Renal pelvis (tissue), 12 donors: ENCODE data around the gene ADRA2B. TPM values are rescaled to one million over a fixed set of nuclear protein-coding genes. Genes with fewer than 3 reads are reported as not detected.
A peak's percentile ranks its signal among the peaks of the same experiment; 100 is the strongest.
"Not testable (repeated sequence)": the region's sequence is repeated elsewhere in the genome, so short reads cannot be mapped to it uniquely, and the experiment has no call there.

Source experiments
- DNase-seq: peaks from one replicate; pipeline ENCODE4 v3.0.0-alpha.2; 2013
- long read RNA-seq, 16 experiments: transcript quantifications; one replicate each; lab custom pipeline, GENCODE V29; 2026
- polyA plus RNA-seq, 3 donors: library from polyadenylated mRNA; unstranded; fragments of 120-200 nt; gene quantifications; one replicate each; pipeline ENCODE4 v1.2.1, GENCODE V29; 2013; ENCODE audit not compliant: insufficient read length in 3 of 3

The ADRA2B gene
- 1 to 10 TPM; 3.9 to 5.9 (median 5.3) TPM for polyA plus RNA-seq
- long read RNA-seq, donor 1, transcript ADRA2B-201 (1 exons, 3,371 nt): major isoform, 6 of 6 reads
- long read RNA-seq, donor 1, partial matches to known transcripts: 0 of 6 reads
- long read RNA-seq, donor 1, other reads (novel, unspliced or antisense): 0 of 6 reads
- long read RNA-seq, donor 2, partial matches to known transcripts: 0 of 2 reads
- long read RNA-seq, donor 2, other reads (novel, unspliced or antisense): 0 of 2 reads
- long read RNA-seq, donor 3, partial matches to known transcripts: 0 of 3 reads
- long read RNA-seq, donor 3, other reads (novel, unspliced or antisense): 0 of 3 reads
- long read RNA-seq, donor 4, transcript ADRA2B-201 (1 exons, 3,371 nt): major isoform, 10 of 10 reads
- long read RNA-seq, donor 4, partial matches to known transcripts: 0 of 10 reads
- long read RNA-seq, donor 4, other reads (novel, unspliced or antisense): 0 of 10 reads
- long read RNA-seq, donor 5, transcript ADRA2B-201 (1 exons, 3,371 nt): major isoform, 6 of 6 reads
- long read RNA-seq, donor 5, partial matches to known transcripts: 0 of 6 reads
- long read RNA-seq, donor 5, other reads (novel, unspliced or antisense): 0 of 6 reads
- long read RNA-seq, donor 6, partial matches to known transcripts: 0 of 1 reads
- long read RNA-seq, donor 6, other reads (novel, unspliced or antisense): 0 of 1 reads
- long read RNA-seq, donor 7, transcript ADRA2B-201 (1 exons, 3,371 nt): major isoform, 12 of 12 reads
- long read RNA-seq, donor 7, partial matches to known transcripts: 0 of 12 reads
- long read RNA-seq, donor 7, other reads (novel, unspliced or antisense): 0 of 12 reads
- long read RNA-seq, donor 8, transcript ADRA2B-201 (1 exons, 3,371 nt): major isoform, 5 of 5 reads
- long read RNA-seq, donor 8, partial matches to known transcripts: 0 of 5 reads
- long read RNA-seq, donor 8, other reads (novel, unspliced or antisense): 0 of 5 reads
- long read RNA-seq, donor 9, transcript ADRA2B-201 (1 exons, 3,371 nt): major isoform, 8 of 8 reads
- long read RNA-seq, donor 9, partial matches to known transcripts: 0 of 8 reads
- long read RNA-seq, donor 9, other reads (novel, unspliced or antisense): 0 of 8 reads
- long read RNA-seq, donor 10, partial matches to known transcripts: 0 of 4 reads
- long read RNA-seq, donor 10, other reads (novel, unspliced or antisense): 0 of 4 reads
- long read RNA-seq, donor 11, transcript ADRA2B-201 (1 exons, 3,371 nt): major isoform, 8 of 8 reads
- long read RNA-seq, donor 11, partial matches to known transcripts: 0 of 8 reads
- long read RNA-seq, donor 11, other reads (novel, unspliced or antisense): 0 of 8 reads
- long read RNA-seq, donor 12, partial matches to known transcripts: 0 of 4 reads
- long read RNA-seq, donor 12, other reads (novel, unspliced or antisense): 0 of 4 reads
- long read RNA-seq, donor 13, partial matches to known transcripts: 0 of 2 reads
- long read RNA-seq, donor 13, other reads (novel, unspliced or antisense): 0 of 2 reads
- long read RNA-seq, donor 14: 0 reads
- long read RNA-seq, donor 15, partial matches to known transcripts: 0 of 4 reads
- long read RNA-seq, donor 15, other reads (novel, unspliced or antisense): 0 of 4 reads
- long read RNA-seq, donor 16, transcript ADRA2B-201 (1 exons, 3,371 nt): major isoform, 5 of 5 reads
- long read RNA-seq, donor 16, partial matches to known transcripts: 0 of 5 reads
- long read RNA-seq, donor 16, other reads (novel, unspliced or antisense): 0 of 5 reads

GRCh38 chr2:96116424-96116878 lies at the start of gene ADRA2B:
Gene ADRA2B, minus strand, starts transcription at chr2:96116571. Its CDS starts 422 bp downstream, at chr2:96116149.
- DNase-seq: peak; percentile 79

GRCh38 chr2:96164459-96165184 lies 48.3 kb upstream of the ADRA2B start:
- DNase-seq: no peak

- no peak for DNase-seq
Observed at GRCh38 chr2:96163768-96164429, 47.5 kb upstream of the ADRA2B start.

GRCh38 chr2:96163415-96163767 lies 47.0 kb upstream of the ADRA2B start:
- no peak for DNase-seq

- no peak for DNase-seq
Observed at GRCh38 chr2:96161898-96162297, 45.5 kb upstream of the ADRA2B start.

GRCh38 chr2:96160366-96160765 lies 44.0 kb upstream of the ADRA2B start:
- not testable (repeated sequence) for DNase-seq

- DNase-seq: no peak
Observed at GRCh38 chr2:96159084-96159830, 42.9 kb upstream of the ADRA2B start.

- DNase-seq: no peak
Observed at GRCh38 chr2:96158554-96158940, 42.2 kb upstream of the ADRA2B start.

- no peak for DNase-seq
Observed at GRCh38 chr2:96157649-96158553, 41.5 kb upstream of the ADRA2B start.

- no peak for DNase-seq
Observed at GRCh38 chr2:96156926-96157648, 40.7 kb upstream of the ADRA2B start.

GRCh38 chr2:96156011-96156820 lies 39.8 kb upstream of the ADRA2B start:
- no peak for DNase-seq

GRCh38 chr2:96154506-96155380 lies 38.4 kb upstream of the ADRA2B start:
- DNase-seq: no peak

- no peak for DNase-seq
Observed at GRCh38 chr2:96153991-96154431, 37.6 kb upstream of the ADRA2B start.

GRCh38 chr2:96153291-96153713 lies 36.9 kb upstream of the ADRA2B start:
- no peak for DNase-seq
